GM12891 (cell line): Measurements from ENCODE around the gene ARIH1. TPM values are rescaled to one million over a fixed set of nuclear protein-coding genes. Genes with fewer than 3 reads are reported as not detected.
A peak's percentile ranks its signal among the peaks of the same experiment; 100 is the strongest.
"Not testable (repeated sequence)": the region's sequence is repeated elsewhere in the genome, so short reads cannot be mapped to it uniquely, and the experiment has no call there.

ENCODE experiments used
- DNase-seq: peaks from one replicate; pipeline ENCODE4 v3.0.0; 2011; ENCODE audit warnings: low spot score; ENCODE audit not compliant: insufficient read length
- FAIRE-seq: peaks from 2 replicates; lab custom pipeline; 2011; peaks lifted over from hg19 to GRCh38; lab: Jason Lieb, UNC
- PAX5 ChIP-seq: IDR thresholded peaks from 2 replicates; pipeline ENCODE4 v1.6.1; 2011; ENCODE audit warnings: low read length, moderate library complexity, mild to moderate bottlenecking; ENCODE audit not compliant: insufficient read depth, severe bottlenecking
- POLR2A ChIP-seq: IDR thresholded peaks from 2 replicates; pipeline ENCODE4 v1.6.1; 2011; ENCODE audit warnings: low read depth, low read length, control low read depth
- POLR2AphosphoS5 ChIP-seq: IDR thresholded peaks from 2 replicates; pipeline ENCODE4 v1.6.1; 2011; ENCODE audit warnings: low read depth, low read length, control low read depth
- POU2F2 ChIP-seq: IDR thresholded peaks from 2 replicates; pipeline ENCODE4 v1.6.1; 2011; ENCODE audit warnings: low read depth, mild to moderate bottlenecking, control low read depth, low read length, moderate library complexity
- SPI1 ChIP-seq: IDR thresholded peaks from 2 replicates; pipeline ENCODE4 v1.6.1; 2011; ENCODE audit warnings: low read depth, low read length, control low read depth
- TAF1 ChIP-seq: IDR thresholded peaks from 2 replicates; pipeline ENCODE4 v1.6.1; 2011; ENCODE audit warnings: low read depth, low read length, control low read depth
- polyA plus RNA-seq: library from polyadenylated mRNA; unstranded; fragments of >200 nt; gene quantifications from one replicate; pipeline ENCODE4 v1.2.1, GENCODE V29; 2012; ENCODE audit warnings: low read depth, missing spikeins, inconsistent platforms; ENCODE audit not compliant: missing spikeins

The ARIH1 gene, protein sequence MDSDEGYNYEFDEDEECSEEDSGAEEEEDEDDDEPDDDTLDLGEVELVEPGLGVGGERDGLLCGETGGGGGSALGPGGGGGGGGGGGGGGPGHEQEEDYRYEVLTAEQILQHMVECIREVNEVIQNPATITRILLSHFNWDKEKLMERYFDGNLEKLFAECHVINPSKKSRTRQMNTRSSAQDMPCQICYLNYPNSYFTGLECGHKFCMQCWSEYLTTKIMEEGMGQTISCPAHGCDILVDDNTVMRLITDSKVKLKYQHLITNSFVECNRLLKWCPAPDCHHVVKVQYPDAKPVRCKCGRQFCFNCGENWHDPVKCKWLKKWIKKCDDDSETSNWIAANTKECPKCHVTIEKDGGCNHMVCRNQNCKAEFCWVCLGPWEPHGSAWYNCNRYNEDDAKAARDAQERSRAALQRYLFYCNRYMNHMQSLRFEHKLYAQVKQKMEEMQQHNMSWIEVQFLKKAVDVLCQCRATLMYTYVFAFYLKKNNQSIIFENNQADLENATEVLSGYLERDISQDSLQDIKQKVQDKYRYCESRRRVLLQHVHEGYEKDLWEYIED
- polyA plus RNA-seq: 28.2 TPM

DNA sequence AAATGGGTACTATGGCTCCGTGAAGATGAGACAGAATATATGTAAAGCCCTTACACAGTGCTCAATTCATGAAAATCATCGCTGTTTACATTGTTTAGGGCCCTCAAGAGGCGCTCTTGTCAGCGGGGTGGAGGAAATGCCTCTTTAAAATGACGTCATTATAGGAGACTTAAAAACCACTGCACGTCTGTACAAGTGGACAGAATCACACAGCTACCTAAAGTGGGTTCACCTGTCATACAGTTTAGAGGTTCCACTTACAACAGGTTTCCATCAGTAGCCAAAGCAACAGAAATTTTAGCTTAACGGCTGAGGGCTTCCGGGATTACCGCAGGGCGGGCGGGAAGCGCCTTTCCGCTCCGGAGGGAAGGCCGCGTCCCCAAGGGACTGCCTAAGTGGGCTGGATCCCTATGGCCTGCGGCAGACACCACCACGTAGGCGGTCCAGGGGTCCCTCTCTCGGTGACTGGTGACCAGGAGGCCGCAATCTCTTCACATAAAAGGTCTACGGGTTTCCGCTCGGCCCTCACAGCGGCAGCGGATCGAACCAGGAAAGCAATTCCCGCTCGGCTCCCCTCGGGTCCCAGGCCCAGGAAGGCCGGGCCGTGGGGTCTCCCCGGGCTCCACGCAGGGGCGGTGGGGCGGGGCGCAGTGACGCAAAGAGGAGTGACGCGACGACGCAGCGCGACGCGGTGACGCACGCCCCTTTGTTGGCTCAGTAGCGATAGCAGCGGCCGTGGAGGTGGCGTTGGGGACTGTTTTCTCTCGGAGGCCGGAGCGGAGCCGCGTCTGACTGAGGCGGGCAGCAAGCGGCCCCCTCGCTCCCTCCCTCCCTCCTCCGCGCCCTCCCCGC is at the start of gene ARIH1:
ARIH1 (plus strand) TSS at position 717 of the 852 bp plus-strand sequence. CDS start 310 bp downstream, outside the sequence.
- peak; percentile 66 for DNase-seq
- TF ChIP-seq TAF1 (peak; percentile 91), POU2F2 (0 out of 2 replicates have a peak, but pooled peaks have one; percentile 11), POLR2A (peak; percentile 90), SPI1 (no peak), PAX5 (no peak), POLR2AphosphoS5 (peak; percentile 88)
- peak; percentile 99 for FAIRE-seq

DNA sequence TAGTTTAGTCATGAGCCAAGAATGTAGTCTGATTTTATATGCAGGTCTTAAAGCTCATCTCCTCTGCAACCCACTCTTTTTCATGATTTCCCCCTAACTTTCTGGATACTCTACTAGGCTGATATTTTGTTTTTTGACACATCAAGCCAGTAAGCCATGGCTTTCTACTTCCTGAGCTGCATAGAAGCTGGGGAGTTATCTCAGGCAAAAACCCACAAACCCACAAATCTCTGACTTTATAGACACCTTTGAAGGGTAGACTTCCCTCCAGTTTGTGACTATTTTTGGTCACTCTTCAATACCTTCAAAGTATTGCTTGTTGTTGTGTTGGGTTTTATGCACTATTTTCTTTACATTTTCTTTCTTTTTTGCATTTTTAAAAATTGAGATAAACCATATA is 47.4 kb upstream of the ARIH1 start:
- DNase-seq: no peak
- no peak for TF ChIP-seq POLR2AphosphoS5
- no peak for TF ChIP-seq TAF1
- no peak for TF ChIP-seq PAX5
- no peak for TF ChIP-seq SPI1
- TF ChIP-seq POLR2A: no peak
- TF ChIP-seq POU2F2: no peak
- FAIRE-seq: no peak

DNA sequence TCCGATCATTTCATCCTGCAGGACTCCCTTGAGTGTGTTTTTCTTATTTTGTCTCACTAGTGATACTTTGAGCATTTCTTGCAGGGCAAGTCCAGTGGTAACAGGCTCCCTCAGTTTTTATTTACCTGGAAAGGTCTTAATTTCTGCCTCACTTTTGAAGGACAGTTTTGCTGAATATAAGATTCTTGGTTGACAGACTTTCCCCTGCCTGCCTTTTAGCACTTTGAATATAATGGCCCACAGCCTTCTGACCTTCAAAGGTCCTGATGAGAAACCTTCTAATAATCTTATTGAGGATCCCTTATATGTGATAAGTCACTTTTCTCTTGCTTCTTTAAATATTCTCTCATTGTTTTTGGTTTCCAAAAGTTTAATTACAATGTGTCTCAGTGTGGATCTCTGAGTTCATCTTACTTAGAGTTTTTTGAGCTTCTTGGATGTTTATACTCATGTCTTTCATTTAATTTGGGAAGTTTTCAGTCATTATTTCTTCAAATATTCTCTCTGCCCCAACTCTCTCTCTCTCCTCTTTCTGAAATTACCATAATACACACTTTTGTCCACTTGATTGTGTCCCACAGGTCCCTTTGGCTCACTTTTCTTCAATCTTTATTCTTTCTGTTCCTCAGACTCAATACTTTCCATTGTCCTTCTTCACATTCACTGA is 36.3 kb upstream of the ARIH1 start:
- DNase-seq: no peak
- TF ChIP-seq POLR2AphosphoS5 (no peak), PAX5 (no peak), SPI1 (no peak), TAF1 (no peak), POLR2A (no peak), POU2F2 (no peak)
- no peak for FAIRE-seq

DNA sequence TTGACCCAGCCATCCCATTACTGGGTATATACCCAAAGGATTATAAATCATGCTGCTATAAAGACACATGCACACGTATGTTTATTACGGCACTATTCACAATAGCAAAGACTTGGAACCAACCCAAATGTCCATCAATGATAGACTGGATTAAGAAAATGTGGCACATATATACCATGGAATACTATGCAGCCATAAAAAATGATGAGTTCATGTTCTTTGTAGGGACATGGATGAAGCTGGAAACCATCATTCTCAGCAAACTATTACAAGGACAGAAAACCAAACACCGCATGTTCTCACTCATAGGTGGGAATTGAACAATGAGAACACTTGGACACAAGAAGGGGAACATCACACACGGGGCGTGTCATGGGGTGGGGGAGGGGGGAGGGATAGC is 31.3 kb upstream of the ARIH1 start:
- DNase-seq, FAIRE-seq: not testable (repeated sequence)

DNA sequence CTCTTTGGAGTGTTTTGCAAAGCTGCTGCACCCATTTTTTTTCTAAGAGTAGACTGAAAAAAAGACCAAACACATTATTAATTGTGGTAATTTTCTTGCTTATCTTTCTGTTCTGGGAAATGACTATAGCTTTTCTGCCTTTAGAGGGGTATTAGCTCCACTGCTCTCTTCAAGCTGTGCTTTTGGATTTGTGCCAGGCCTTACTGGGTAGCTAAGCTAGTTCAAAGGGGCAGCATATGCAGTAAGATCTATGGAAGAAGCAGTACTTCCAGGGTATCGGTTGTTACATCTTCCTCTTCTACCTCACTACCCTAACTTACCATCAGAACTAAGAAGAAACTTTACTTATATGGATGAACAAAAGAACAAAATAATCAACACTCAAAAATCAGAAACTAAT is 28.7 kb upstream of the ARIH1 start:
- FAIRE-seq (no peak), DNase-seq (no peak)
- TF ChIP-seq POLR2AphosphoS5 (no peak), POLR2A (no peak), PAX5 (no peak), TAF1 (no peak), POU2F2 (no peak), SPI1 (no peak)

DNA sequence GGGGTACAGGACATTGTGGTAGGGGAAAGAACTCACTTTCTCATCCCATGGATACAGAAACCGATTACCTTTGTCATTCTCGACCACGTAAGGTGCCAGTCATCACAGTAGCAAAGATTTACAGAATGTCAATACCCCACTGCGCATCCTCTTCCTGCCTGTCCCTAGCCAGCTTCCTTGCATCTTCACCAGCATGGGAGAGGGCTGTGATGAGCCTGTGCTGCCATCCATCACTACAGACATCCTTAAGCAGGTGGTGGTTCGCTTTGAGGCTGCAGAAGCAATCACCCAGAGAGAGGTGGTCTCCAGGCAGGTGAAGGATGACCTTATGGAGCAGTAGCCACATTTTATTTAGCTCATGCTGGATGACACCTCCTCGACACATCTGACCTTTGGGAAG is 23.3 kb upstream of the ARIH1 start:
- no peak for DNase-seq
- FAIRE-seq: no peak
- TF ChIP-seq POLR2A (no peak), POLR2AphosphoS5 (no peak), PAX5 (no peak), SPI1 (no peak), POU2F2 (no peak), TAF1 (no peak)

DNA sequence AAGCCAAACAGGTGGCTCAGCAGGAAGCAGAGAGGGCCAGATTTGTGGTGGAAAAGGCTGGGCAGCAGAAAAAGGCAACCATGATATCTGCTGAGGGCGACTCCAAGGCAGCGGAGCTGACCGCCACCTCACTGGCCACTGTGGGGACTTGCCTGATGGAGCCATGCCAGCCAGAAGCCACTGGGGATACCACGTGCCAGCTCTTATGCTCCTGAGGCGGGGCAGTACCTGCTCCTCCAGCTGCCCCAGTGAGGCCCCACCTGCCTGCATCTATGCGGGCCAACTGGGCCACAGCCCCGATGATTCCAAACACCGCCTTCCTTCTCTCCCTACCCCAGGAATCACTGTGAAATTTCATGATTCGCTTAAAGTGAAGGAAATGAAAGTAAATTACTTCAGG is 22.9 kb upstream of the ARIH1 start:
- FAIRE-seq (no peak), DNase-seq (no peak)
- TF ChIP-seq POU2F2: no peak
- no peak for TF ChIP-seq TAF1
- no peak for TF ChIP-seq POLR2AphosphoS5
- TF ChIP-seq SPI1: no peak
- no peak for TF ChIP-seq PAX5
- TF ChIP-seq POLR2A: no peak

DNA sequence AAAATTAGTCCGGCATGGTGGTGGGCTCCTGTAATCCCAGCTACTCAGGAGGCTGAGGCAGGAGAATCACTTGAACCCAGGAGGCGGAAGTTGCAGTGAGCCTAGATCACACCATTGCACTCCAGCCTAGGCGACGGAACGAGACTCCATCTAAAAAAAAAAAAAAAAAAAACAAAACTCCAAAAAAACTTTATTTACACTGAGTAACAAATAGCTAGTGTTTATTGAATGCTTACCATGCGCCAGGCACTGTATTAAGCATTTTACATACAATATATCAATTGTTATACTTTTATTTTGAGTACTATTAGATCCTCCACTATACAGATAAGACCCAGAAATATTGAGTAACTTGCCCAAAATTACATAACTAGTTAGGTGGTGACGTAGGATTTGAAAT is 17.4 kb upstream of the ARIH1 start:
- FAIRE-seq: no peak
- no peak for DNase-seq
- TF ChIP-seq SPI1: no peak
- TF ChIP-seq POLR2A: no peak
- no peak for TF ChIP-seq POU2F2

DNA sequence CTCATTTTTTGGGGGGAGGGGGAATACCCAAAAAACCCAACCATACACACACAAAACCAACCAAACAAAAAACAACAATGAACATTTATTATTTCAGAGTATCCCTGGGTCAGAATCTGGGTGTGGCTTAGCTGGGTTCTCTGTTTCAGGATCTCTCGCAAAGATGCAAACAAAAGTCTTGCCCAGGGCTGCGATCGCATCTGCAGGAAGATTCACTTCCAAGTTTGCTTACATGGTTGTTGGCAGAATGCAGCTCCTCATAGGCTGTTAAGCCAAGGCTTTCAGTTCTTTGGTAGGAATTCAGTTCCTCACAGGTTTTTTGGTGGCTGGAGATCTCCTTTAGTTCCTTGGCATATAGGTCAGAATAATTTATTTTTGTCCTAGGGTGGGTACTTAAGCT is 13.7 kb upstream of the ARIH1 start:
- TF ChIP-seq POLR2AphosphoS5 (no peak), TAF1 (no peak), PAX5 (no peak), SPI1 (no peak), POU2F2 (no peak), POLR2A (no peak)
- no peak for FAIRE-seq

More for the DNA sequence above, 13.7 kb upstream of the ARIH1 start:
- no peak for DNase-seq
